Stimulated activated CD4-positive, alpha-beta T cell treated with anti-CD3 and anti-CD28 coated beads, Interleukin-1b, Interleukin-23, amount 100 ng/mL, for 1 hour (primary cell): ENCODE measurements around the gene NAT9.
A peak's percentile ranks its signal among the peaks of the same experiment; 100 is the strongest.

ENCODE experiments used
- DNase-seq, 2 donors: peaks; one replicate each; pipeline ENCODE4 v3.0.0-alpha.2; 2020; ENCODE audit warnings: low read depth in 2 of 2

NAT9 gene

GRCh38 chr17:74776044-74776962 lies at the start of gene NAT9:
TSS of gene NAT9 (minus strand) at chr17:74776345. CDS start at chr17:74775698, 647 bp downstream.
- peak; percentile 99 to 100 for DNase-seq

DNA sequence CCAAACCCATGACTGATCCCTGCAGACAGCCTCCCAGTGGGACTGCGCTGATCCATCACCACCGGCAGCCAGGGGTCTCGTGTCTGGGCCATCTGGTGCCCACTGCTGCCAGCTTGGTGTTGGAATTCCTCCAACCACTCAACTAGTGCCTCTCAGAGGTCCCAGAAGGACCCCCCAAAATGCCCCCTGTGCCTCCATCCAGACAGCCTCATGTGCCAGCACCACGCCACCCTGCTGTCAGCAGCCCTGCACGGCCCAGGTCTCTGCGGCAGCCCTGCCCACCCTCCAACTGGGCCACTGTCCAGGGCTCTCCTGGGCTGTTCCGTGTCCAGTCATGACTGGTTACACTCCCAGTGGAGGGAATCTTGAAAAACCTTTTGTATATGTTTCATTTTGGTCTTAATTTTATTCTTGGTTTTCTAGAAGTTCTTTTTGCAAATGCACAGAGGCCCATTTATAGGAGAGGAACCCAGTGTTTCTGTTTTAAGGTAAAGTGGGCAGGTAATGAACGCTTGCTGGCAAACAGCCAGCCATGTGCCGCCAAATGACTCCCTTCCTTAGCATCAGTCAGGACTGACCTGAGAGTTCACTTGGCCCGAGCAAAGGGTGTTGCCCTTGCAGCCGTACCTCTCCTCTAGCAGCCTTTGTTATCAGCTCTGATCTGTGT lies 48.9 kb upstream of the NAT9 start:
- DNase-seq: no peak

DNA sequence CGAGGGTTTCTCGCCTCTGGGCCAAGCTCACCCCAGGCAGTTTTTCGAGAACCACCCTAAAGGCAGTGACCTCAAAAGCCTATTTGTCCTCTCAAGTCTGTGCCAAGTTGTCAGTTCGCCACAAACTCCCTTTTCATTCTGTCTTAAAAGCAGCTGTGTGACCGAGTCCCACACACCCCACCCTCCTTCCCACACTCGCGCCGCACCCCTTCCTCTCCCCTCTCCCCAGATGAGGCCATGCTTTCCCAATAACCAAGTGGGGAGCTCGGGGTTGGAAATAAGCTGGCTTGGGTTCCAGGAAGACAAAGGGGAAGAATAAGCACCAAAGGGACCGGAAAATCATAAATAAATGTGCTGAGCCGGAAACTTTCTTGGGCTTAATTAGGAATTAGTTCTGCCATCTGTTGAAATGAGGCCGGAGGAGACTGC lies 46.8 kb upstream of the NAT9 start:
- no peak for DNase-seq

DNA sequence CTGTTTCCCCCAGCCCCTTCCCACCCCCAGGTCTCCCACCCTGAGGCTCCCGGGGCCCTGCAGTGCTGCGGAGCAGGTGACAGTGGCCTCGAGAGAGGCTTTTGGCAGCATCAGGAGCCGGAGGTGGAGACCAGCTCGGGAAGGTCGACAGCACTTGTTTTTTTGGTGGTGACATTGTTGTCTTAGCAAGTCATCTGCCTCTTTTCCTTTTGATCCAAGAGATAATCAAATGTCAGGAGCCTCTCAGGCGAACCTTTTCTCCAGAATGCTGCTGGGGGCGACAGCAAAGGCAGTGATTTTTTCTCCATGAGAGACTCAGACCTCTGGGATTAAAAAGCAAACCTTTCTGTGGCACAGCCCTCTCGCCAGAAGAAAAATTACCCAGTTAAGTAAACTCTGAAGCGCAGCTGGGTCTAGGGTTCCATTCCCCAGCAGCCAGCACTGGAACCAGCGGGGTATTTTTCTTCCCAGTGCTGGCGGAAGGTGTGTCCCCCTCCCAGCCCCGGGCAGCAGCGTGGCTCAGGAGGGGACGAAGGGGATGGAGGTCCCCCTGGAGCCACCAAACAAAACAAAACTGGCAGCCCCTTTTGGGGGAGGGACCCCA lies 46.3 kb upstream of the NAT9 start:
- no peak for DNase-seq

- no peak for DNase-seq
Measured at GRCh38 chr17:74821655-74822334, 45.6 kb upstream of the NAT9 start.

- DNase-seq: no peak
Measured at GRCh38 chr17:74819801-74820436, 43.8 kb upstream of the NAT9 start.

DNA sequence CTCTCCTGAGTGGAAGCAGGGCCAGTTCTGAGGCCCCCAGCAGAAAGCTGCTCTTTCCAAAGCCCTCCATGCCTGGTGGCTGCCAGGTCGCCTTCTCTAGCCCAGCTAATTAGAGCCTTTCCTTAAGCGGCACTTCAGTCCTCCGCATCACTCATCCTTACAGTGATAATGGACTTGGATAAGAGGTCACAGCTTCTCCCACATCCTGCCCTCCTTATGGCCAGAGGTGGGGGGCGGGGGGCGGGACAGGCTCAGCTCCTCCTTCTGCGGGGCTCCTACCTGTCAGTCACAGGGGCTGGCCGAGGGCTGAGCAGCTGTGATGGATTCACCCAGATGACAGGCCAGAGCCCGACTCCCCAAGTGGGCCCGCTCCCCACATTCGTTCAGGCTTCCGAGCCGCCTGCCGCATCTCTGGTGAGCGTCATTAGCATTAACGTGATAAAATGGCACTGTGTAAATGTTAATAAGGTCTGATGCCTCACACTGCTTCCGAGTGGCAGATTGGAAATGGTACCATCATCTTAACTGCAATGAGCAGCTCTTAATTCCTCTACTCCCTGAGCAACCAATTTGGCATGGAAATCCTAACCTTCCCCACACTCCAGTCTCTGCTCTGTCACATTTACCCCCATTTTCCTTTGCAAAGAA lies 42.3 kb upstream of the NAT9 start:
- DNase-seq: no peak

DNA sequence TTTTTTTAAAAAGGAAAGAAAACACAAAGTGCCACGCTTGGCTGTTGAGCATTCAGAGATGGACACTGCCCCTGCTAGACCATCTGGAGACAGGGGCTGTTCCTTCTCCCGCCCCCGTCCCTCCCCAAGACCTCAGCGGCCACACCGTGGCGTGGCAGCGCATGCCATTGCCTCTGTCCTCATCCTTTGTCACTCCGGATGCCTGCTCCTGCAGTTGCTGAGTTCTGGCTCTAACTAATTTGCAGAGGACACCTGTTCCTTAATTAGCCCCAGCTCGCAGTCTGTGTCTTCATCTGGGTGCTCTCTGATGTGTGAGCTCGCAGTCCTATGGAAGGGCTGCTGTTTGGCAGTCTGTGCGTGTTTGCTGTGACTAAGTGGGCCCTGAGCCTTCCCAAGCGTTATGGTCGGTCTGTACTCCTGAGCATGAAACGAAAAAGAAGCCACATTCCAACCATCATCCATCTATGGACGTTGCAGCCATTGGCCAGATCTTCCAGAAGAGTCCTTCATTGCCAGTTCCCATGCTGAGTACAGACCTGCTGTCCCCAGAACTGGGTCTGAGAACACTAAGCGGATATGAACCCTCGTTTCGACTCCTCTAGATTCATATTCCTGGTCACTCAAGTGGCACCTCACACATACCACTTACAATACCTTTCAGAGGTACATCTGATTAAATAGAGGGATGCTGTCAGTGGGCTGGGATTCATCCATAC lies 40.9 kb upstream of the NAT9 start:
- no peak for DNase-seq

- DNase-seq: no peak
Measured at GRCh38 chr17:74815550-74816370, 39.6 kb upstream of the NAT9 start.

DNA sequence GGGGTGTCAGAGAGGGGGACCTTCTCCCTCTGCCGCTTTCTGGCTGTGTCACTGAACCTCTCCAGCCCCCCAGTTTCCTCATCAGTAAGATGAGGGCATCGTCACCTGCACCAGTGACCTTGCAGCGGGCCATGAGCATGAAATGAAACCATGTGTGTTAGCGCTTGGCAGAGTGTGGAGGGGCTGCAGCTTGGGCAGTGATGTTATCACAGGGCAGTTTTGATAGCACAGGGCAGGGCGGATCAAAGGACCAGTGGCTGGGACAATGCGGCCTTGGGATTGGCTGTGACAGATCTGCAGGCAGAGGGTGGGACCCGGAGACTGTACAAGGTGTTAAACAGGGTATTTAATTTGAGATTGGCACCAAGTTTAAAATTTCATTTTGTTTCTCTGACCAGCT lies 38.9 kb upstream of the NAT9 start:
- no peak for DNase-seq

- no peak for DNase-seq
Measured at GRCh38 chr17:74814453-74814852, 38.3 kb upstream of the NAT9 start.

GRCh38 chr17:74812109-74813009 lies 36.2 kb upstream of the NAT9 start:
- no peak for DNase-seq

DNA sequence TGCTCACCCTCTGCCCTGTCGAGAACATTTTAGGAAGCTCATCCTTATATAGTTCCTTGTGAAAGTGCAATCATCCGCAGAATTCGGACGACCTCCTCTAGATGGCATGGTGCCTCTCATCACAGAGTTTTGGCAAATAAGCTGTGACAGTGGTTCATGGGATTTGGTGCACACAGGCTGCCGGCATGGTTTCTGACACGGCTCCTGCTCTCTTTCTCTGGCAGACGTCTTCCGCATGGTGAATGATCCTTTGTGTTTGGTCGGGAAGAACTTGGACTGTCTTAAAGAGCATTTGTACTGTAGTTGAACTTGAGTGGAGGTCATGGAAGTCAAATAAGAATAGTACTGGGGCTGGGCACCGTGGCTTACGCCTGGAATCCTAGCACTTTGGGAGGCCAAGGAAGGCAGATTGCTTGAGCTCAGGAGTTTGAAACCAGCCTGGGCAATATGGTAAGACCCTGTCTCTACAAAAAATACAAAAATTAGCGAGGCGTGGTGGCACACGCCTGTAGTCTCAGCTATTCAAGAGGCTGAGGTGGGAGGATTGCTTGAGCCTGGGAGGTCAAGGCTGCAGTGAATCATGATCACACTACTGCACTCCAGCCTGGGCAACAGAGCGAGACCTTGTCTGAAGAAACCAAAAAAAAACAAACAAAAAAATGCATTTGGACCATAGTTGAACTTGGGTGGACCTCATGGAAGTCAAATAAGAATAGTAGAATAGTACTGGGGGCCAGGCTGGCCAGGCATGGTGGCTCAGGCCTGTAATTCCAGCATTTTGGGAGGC lies 34.7 kb upstream of the NAT9 start:
- no peak for DNase-seq

DNA sequence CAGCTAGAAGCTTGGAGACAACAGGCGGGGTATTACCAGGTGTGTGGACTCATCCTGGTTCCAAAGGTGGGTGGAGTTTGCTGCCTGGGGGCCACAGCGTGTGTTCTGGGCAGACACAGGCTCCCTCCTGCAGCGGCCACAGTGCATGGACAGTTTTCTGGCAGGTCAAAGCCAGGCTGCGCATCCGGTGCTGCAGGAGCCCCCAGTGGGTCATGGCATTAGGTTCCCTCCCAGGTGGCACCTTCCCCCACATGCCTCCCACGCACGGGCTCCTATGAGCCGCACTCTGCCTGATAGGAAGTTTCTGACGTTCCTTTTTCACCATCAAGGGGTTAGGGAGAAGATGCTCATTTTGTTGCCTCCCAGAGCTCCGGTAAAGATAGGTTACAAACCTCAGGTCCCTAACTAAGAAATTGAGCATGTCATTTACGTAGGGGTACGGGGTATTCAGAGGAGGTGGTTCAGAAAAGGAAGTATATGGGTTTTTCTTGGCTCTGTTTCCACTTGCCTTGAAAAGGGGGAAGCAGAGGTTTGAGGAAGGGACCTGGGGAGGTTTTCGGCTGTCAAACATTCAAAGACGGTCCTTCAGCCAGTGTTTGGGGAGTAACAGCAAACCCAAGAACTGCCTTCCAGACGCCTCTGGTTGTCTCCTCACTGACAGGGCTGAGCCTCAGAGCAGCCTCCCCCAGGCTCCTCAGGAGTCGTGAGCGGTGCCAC lies 32.7 kb upstream of the NAT9 start:
- no peak for DNase-seq

GRCh38 chr17:74807925-74808324 lies 31.8 kb upstream of the NAT9 start:
- no peak for DNase-seq

DNA sequence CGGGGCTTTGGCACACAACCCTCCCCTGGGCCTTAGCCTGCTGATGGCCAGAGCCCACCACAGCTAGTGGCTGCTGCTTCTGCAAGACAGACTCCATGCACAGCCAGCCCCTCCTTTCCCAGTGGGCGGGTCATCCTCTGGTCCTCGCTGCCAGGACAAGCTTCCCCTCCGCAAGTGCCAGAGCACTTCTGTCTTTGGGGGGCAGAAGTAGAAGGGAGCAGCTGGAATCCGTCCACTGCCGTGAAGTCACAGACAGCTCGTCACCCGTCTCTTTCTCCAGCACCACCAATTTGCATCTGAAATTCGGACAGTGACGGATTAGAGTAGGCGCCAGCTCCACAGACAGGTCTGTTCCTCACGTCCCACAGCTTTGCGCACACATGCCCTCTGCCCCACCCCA lies 31.3 kb upstream of the NAT9 start:
- no peak for DNase-seq

DNA sequence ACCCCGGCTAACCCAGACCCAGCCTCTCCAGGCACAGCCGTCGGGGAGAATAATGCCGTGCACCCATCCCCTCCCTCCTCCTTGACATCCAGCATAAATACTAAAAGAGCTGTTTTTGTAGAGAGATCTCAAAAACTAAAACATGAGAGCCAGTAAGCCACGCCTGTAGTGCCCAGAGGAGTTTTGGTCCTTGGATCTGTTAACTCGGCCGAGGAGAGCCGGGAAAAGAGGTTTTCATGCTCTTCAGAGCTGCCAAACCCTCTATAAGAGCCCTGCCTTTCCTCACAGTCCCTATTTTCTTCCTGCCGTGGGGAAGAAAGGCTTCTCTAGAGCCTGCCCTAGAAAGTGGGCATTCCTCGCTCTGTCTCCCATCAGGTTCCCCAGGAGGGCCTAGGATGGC lies 30.2 kb upstream of the NAT9 start:
- no peak for DNase-seq
